ENCODE data around the gene F2.
"Not testable (repeated sequence)": the region's sequence is repeated elsewhere in the genome, so short reads cannot be mapped to it uniquely, and the experiment has no call there.

GRCh38 chr11:46670521-46670920 lies 48.5 kb upstream of the F2 start:
- TF ChIP-seq, protein P1, sequence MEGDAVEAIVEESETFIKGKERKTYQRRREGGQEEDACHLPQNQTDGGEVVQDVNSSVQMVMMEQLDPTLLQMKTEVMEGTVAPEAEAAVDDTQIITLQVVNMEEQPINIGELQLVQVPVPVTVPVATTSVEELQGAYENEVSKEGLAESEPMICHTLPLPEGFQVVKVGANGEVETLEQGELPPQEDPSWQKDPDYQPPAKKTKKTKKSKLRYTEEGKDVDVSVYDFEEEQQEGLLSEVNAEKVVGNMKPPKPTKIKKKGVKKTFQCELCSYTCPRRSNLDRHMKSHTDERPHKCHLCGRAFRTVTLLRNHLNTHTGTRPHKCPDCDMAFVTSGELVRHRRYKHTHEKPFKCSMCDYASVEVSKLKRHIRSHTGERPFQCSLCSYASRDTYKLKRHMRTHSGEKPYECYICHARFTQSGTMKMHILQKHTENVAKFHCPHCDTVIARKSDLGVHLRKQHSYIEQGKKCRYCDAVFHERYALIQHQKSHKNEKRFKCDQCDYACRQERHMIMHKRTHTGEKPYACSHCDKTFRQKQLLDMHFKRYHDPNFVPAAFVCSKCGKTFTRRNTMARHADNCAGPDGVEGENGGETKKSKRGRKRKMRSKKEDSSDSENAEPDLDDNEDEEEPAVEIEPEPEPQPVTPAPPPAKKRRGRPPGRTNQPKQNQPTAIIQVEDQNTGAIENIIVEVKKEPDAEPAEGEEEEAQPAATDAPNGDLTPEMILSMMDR (IDR thresholded peaks at IDR 0.05 in 8 of 11, conservative IDR thresholded peaks at IDR 0.05 in 3 of 11), result not testable (repeated sequence)
- TF ChIP-seq POLR2A (IDR thresholded peaks at IDR 0.05), result not testable (repeated sequence)
